ENCODE measurements around the gene KCNJ10.

KCNJ10 gene

GRCh38 chr1:160098852-160099561 lies 29.0 kb upstream of the KCNJ10 start:
- DNase-seq: peak; percentile 99

- no peak for DNase-seq
These were observed 28.2 kb upstream of the KCNJ10 start, which contains the start of gene IGSF8 for GRCh38 chr1:160097911-160098851. IGSF8 (minus strand) TSS chr1:160098619; CDS start chr1:160098472, 147 bp downstream.

- no peak for DNase-seq
These were observed 27.4 kb upstream of the KCNJ10 start for GRCh38 chr1:160097151-160097910.

- DNase-seq: peak; percentile 75
These were observed 26.5 kb upstream of the KCNJ10 start for GRCh38 chr1:160096274-160097116.

GRCh38 chr1:160095382-160096105 lies 25.6 kb upstream of the KCNJ10 start:
- no peak for DNase-seq

DNA sequence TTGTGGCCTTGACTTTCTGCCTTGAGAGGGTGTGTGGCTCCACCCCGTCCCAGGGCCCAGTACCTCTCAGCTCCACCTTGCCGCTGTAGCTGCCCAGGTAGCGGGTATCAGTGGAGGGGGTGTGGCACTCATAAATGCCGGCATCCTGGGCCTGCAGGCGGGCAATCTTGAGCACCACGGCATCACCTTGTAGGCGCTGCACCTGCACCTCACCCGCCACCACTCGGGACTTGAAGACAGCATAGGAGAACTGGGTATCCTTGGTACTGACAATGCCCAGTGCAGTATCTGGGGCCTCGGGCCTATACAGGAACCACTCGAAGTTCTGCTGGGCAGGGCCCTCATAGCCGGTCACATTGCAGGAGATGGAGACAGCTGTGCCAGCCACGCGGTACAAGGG lies 24.8 kb upstream of the KCNJ10 start:
- no peak for DNase-seq

DNA sequence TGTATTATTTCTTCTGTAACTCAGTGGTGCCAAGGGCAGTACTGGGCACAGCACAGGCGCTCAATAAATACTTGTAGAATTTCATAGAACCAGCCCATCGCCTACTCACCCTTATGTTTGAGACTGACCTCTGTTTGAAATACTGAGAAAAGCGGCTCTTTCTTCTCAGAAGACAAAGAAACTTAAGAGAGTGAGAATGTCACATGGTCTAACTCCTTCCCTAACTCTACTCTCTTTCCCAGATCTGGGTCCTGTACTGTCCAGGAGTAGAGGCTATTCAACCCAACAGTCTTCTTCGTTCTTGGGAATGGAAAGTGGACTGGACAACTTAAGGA lies 24.3 kb upstream of the KCNJ10 start:
- no peak for DNase-seq

DNA sequence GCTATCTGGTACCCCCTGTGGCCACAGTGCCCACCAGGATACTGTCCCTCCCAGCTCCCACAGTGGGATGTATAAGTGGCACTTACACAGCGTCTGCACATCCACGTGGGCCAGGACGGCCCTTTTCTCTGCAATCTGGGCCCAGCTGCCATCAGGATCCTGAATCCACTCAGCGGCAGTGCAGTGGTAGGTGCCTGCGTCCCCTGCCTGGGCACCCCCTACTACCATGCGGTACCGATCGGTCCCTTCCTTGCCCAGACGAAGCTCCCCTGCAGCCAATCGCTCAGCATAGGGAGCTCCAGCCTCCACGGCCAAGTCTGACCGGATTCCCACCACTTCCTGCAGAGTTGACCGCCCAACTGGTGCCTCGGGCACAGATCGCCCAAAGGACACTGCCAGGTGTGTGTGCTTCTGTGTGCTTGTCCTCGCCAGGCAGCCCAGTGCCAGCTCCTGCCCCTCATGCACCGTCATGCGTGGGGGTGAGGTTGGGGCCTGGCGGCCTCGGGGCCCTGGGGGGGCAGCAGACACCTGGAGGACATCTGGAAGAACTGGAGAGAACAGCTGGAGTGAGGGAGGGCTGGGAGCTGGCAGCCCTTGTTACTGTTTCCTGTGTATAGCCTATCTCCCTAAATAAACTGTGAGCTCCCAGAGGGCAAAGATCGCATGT lies 23.8 kb upstream of the KCNJ10 start:
- DNase-seq: no peak

DNA sequence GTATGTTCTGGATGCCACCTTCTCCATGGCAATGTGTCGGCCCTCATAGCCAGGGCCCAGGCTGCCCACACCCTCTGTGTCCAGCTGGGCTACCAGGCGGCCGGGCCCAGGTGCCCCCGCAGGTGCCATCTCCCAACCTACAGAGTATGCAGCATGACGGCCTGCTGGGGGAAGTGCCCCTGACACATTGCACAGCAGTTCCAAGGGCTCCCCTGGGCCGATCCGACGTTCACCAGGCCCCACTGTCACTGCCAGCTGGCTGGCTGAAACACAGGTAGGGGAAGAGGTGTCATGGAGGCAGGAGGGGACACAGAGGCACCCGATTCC lies 23.1 kb upstream of the KCNJ10 start:
- DNase-seq: no peak

- no peak for DNase-seq
These were observed 22.6 kb upstream of the KCNJ10 start for GRCh38 chr1:160092366-160093068.

DNA sequence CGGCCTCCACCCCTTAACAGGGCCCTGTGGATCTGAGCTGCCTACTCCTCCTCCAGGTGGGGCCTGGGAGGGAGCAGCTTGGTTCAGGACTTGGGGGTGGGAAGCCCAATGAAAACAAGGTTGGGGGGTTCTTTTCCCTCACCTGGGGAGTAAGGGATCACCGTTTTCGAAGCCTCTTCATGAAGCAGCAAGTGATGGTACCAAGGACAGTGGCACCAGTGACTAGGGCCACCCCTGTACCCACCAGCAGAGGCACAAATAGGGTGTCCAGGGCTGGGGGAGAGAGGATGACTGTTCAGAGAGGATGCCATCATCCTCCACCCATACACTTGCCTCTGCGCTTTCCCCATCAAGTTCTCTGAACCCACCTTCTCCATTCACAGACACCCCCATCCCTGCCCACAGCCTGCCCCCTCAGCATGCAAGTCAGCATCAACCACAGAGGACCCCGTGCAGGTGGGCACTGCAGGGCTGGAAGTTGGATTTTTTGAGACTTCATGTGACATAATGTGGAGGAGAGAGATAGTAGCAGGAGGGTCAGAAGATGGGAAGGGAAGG lies 21.8 kb upstream of the KCNJ10 start:
- DNase-seq: no peak

DNA sequence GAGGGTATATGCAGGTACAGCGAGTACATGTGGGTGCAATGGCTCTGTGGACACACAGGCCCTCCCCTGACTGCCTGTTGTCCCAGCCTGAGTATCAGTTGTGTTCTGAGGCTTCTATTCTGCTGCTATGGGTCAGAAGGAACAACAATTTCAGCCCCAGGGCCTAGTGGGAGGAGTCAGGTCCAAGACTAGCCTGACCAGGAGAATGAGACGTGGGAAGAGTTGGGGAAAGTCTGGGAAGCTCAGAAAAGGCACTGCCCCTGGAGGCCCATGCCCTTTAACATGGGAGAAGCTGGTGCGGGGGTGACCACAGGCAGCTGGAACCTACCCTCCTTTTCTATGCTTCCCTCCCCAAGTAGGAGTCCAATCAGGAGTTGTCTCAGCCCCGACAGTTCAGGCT lies 20.8 kb upstream of the KCNJ10 start:
- peak; percentile 77 for DNase-seq

- DNase-seq: no peak
These were observed 19.9 kb upstream of the KCNJ10 start for GRCh38 chr1:160089883-160090282.

GRCh38 chr1:160087118-160087662 lies 17.2 kb upstream of the KCNJ10 start:
- no peak for DNase-seq

- no peak for DNase-seq
These were observed 16.5 kb upstream of the KCNJ10 start for GRCh38 chr1:160086456-160086892.

DNA sequence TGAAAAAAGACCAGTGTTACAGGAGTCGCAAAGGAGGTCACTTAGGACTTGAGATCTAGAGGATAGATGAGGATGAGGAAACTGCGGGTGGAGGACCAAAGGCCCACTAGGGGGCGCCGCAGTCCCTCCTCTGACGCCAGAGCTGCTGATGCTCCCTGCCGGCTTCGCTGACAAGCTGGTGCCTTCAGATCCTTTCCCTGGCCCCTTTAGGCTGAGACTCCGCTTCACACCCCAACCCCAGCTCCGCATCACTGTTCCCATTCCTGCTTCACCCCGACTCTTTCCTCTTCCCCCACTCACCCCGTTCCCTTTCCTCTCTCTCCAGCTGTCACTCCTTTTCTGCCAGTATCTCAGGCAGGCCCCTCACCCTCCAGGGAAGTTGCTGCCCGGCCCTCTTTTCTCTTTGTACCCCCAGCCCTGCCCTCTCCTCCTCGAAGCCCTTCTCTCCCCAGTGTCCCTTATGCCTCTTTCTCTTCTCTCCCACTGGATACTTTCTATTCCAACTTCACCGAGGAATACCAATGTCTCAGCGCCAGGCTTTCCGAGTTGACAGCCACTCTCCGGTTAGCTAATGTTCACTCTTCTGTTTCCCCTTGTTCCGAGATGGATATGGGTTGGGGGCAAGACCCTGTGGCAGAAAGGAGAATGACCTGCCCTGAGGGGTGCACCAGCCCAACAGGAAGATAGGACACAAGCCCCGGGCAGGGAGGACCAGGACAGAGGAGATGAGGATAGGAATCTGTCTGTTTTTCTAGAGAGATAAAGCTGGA lies 15.9 kb upstream of the KCNJ10 start:
- DNase-seq: peak; percentile 89

DNA sequence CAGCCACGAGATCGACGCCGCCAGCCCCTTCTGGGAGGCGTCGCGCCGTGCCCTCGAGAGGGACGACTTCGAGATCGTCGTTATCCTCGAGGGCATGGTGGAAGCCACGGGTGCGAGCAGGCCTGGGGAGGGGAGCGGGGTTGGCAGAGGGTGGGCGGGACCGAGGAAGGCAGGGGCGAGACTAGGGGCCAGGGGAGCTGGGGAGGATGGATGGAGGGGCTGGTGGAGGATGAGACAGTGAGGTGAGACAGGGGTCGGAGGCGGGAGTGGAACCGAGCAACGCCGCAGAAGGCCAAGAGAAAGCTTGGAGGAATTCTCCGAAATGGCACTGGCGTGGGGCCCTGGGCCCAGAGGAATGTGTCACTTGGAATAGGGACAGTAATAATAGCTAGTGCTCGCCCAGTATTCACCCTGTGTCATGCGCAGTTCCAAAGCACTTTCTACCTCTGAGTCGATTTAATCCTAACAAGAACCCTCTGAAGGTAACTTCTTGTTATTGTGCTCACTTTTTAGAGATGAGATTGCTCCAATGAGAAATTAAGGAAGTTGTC lies 14.9 kb upstream of the KCNJ10 start:
- no peak for DNase-seq

DNA sequence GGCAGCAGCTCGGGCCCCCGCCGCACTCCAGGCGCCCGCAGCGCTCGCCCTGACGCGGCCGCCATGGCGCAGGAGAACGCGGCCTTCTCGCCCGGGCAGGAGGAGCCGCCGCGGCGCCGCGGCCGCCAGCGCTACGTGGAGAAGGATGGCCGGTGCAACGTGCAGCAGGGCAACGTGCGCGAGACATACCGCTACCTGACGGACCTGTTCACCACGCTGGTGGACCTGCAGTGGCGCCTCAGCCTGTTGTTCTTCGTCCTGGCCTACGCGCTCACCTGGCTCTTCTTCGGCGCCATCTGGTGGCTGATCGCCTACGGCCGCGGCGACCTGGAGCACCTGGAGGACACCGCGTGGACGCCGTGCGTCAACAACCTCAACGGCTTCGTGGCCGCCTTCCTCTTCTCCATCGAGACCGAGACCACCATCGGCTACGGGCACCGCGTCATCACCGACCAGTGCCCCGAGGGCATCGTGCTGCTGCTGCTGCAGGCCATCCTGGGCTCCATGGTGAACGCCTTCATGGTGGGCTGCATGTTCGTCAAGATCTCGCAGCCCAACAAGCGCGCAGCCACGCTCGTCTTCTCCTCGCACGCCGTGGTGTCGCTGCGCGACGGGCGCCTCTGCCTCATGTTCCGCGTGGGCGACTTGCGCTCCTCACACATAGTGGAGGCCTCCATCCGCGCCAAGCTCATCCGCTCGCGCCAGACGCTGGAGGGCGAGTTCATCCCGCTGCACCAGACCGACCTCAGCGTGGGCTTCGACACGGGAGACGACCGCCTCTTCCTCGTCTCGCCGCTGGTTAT lies 14.2 kb upstream of the KCNJ10 start:
- peak; percentile 92 for DNase-seq
